ENCODE results near the gene TGFBR3. TPM values are rescaled to one million over a fixed set of nuclear protein-coding genes. Genes with fewer than 3 reads are reported as not detected.

The TGFBR3 gene
- total and polyA plus RNA-seq, 2 of the 4 experiments (the other 2 are of a cell fraction) = 3.0 to 11.3 TPM

GRCh38 chr1:91846639-91847013, 39.3 kb downstream of the TGFBR3 start:
- peaks cover 14 to 21% of the 10 kb centered on the region in 2 experiments; a peak in 3 of 4 replicates for H3K79me1 ChIP-seq (ENCODE audit: low read depth in 1 of 2, low read length in 2 of 2)
- no peak overlapping the region for H3K18ac ChIP-seq (ENCODE audit: low read depth, low read length)
- no peak overlapping the region for H4K5ac ChIP-seq (ENCODE audit: low read depth, low read length)
- no peak overlapping the region for H2AK5ac ChIP-seq (ENCODE audit: low read depth, low read length)
- in situ Hi-C loops (cut with MboI; ENCODE audit: low sequenced_read_pairs) = no loop called here
- no peak overlapping the region for H3K4ac ChIP-seq (ENCODE audit: low read depth, low read length)
- H3K27me3 ChIP-seq (ENCODE audit: control insufficient read depth, insufficient read depth, low read length) = no peaks in the 10 kb centered on the region
- no peak overlapping the region; the same call in 2 of the 3 replicates for H2BK15ac ChIP-seq (ENCODE audit: low read depth, low read length)
- no peak overlapping the region for H2BK5ac ChIP-seq (ENCODE audit: low read depth, low read length, poor library complexity, severe bottlenecking)
- peaks cover 2% of the 10 kb centered on the region; the same call in 1 of the 2 replicates for H3K9me3 ChIP-seq (ENCODE audit: control insufficient read depth, insufficient read depth, low read length)
- no peak overlapping the region for H3K23ac ChIP-seq (ENCODE audit: low read depth, low read length)
- CTCF ChIA-PET = interaction anchor here (1.2 to 1.4 kb wide), 3 partner anchors 9 to 266 kb away, joined by 3 to 4 read pairs (median 3); no protein-coding TSS in a partner anchor
- H2AFZ ChIP-seq (replicated peaks; ENCODE audit: low read length, poor library complexity) = no peak overlapping the region
- BruUV-seq (replicated peaks) = no TSS peak
- POLR2A ChIA-PET (ENCODE audit: unreplicated experiment) = interaction anchor here (0.5 kb wide), 1 partner anchor 82 kb away, joined by 5 read pairs; no protein-coding TSS in a partner anchor
- 0 out of 2 replicates have a peak overlapping the region, but pooled peaks have one; percentile 16 for H3K14ac ChIP-seq (replicated peaks; ENCODE audit: low read depth, low read length)
- H3K36me3 ChIP-seq (ENCODE audit: control insufficient read depth, insufficient read depth, low read length) = no peaks in the 10 kb centered on the region
- H4K20me1 ChIP-seq (ENCODE audit: insufficient read depth, low read length) = peaks cover 3% of the 10 kb centered on the region; the same call in 1 of the 2 replicates
- ATAC-seq (ENCODE audit: low read depth) (no peak), DNase-seq (no peak)
- 0 out of 2 replicates have a peak overlapping the region, but pooled peaks have one; percentile 21 for H2BK20ac ChIP-seq (ENCODE audit: low read depth, low read length)
- H3K9ac ChIP-seq (ENCODE audit: low read depth, low read length) = no peak overlapping the region
- H2BK120ac ChIP-seq (ENCODE audit: low read depth, low read length) = no peak overlapping the region
- no peak overlapping the region; the same call in 1 of the 2 replicates for H3K4me2 ChIP-seq (ENCODE audit: low read depth, low read length)
- no peak overlapping the region for H2AK9ac ChIP-seq (replicated peaks; ENCODE audit: low read depth, low read length, poor library complexity)
- no peak overlapping the region for H3K56ac ChIP-seq (ENCODE audit: extremely low read depth, insufficient read depth, low read length)
- peaks cover 11% of the 10 kb centered on the region for H3K4me1 ChIP-seq (ENCODE audit: control insufficient read depth, insufficient read depth, low read length)
- intact Hi-C loops (cut with micrococcal nuclease) = loop anchor here (5.0 kb wide), 1 partner anchor 81 kb away; no protein-coding TSS in a partner anchor
- no peak overlapping the region for H3K27ac ChIP-seq (ENCODE audit: insufficient read depth, low read length)
- peaks cover 5% of the 10 kb centered on the region; the same call in 1 of the 2 replicates for H3K9me1 ChIP-seq (ENCODE audit: insufficient read depth, low read length)
- dilution Hi-C loops (cut with HindIII; ENCODE audit: low sequenced_read_pairs, unreplicated experiment) = no loop called here
- H4K8ac ChIP-seq (ENCODE audit: low read depth in 2 of 2, low read length in 2 of 2) = no peak overlapping the region
- H3K4me3 ChIP-seq (ENCODE audit: insufficient read depth, low read depth, low read length) = no peak overlapping the region
- WGBS, 2 experiments (ENCODE audit: extremely low coverage in 2 of 2, insufficient read length in 1 of 2) = no CpG with 5 or more reads among the region's 2 CpGs
- H4K91ac ChIP-seq (ENCODE audit: insufficient read depth, low read depth, low read length) = no peak overlapping the region
- TF ChIP-seq CEBPB (IDR thresholded peaks at IDR 0.05; ENCODE audit: low read depth, low read length) = no peak
- no peak for TF ChIP-seq CHD1 (IDR thresholded peaks at IDR 0.05; ENCODE audit: low read depth, low read length)
- TF ChIP-seq NFE2L2 (IDR thresholded peaks at IDR 0.05; ENCODE audit: low read depth, low read length) = no peak
- no peak for TF ChIP-seq RCOR1 (IDR thresholded peaks at IDR 0.05; ENCODE audit: insufficient replicate concordance, low read length)
- TF ChIP-seq CTCF (conservative IDR thresholded peaks at IDR 0.05; ENCODE audit: low read depth, low read length) = no peak
- TF ChIP-seq RFX5 (IDR thresholded peaks at IDR 0.05; ENCODE audit: low read depth, low read length) = no peak
- TF ChIP-seq, protein P1, sequence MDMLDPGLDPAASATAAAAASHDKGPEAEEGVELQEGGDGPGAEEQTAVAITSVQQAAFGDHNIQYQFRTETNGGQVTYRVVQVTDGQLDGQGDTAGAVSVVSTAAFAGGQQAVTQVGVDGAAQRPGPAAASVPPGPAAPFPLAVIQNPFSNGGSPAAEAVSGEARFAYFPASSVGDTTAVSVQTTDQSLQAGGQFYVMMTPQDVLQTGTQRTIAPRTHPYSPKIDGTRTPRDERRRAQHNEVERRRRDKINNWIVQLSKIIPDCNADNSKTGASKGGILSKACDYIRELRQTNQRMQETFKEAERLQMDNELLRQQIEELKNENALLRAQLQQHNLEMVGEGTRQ (IDR thresholded peaks at IDR 0.05; ENCODE audit: low read depth, low read length) = no peak
